Right lobe of liver (tissue), 6 donors: ENCODE measurements around the gene ITPR2. TPM values are rescaled to one million over a fixed set of nuclear protein-coding genes. Genes with fewer than 3 reads are reported as not detected.
A peak's percentile ranks its signal among the peaks of the same experiment; 100 is the strongest.

Source experiments
- ATAC-seq, 4 donors: fragments of 200-7000 bp; cut with Tn5 transposase; one replicate each; pipeline ENCODE4 v1.9.1; 2020; ENCODE audit warnings: mild to moderate bottlenecking in 4 of 4, moderate library complexity in 4 of 4
- DNase-seq, 3 donors: peaks; one replicate each; pipeline ENCODE4 v3.0.0-alpha.2; 2020
- H3K27ac ChIP-seq, 3 donors: fragments of 200-600 bp; one replicate each; pipeline ENCODE4 v1.8.0; 2022
- H3K27me3 ChIP-seq, 2 donors: fragments of 200-600 bp; one replicate each; pipeline ENCODE4 v1.8.0; 2022
- H3K36me3 ChIP-seq, 4 donors: fragments of 200-600 bp; sonication (generic) in 1 of 4; one replicate each; pipeline versions ENCODE4 v1.5.1 to v1.8.0; 2017 to 2022; ENCODE audit warnings: control low read depth in 1 of 4
- H3K4me1 ChIP-seq, 4 donors: fragments of 200-600 bp; sonication (generic) in 1 of 4; one replicate each; pipeline versions ENCODE4 v1.5.1 to v1.8.0; 2017 to 2022; ENCODE audit warnings: control low read depth in 1 of 4
- H3K4me3 ChIP-seq, 3 donors: fragments of 200-600 bp; one replicate each; pipeline ENCODE4 v1.8.0; 2022
- H3K9me3 ChIP-seq, 4 donors: fragments of 200-600 bp; sonication (generic) in 1 of 4; one replicate each; pipeline versions ENCODE4 v1.5.1 to v1.8.0; 2017 to 2022; ENCODE audit warnings: control low read depth in 1 of 4
- CTCF ChIP-seq, 4 donors: fragments of 200-600 bp in 3 of 4; fragments of 450-650 bp in 1 of 4; IDR thresholded peaks; one replicate each; pipeline versions ENCODE4 v1.5.1 to v1.8.0; 2016 to 2022; ENCODE audit warnings: antibody characterized with exemption in 4 of 4, mild to moderate bottlenecking in 2 of 4
- POLR2A ChIP-seq: fragments of 450-650 bp; IDR thresholded peaks from one replicate; pipeline ENCODE4 v1.6.1; 2017; ENCODE audit warnings: antibody characterized with exemption, mild to moderate bottlenecking
- WGBS: methylation state at CpG from one replicate; pipeline ENCODE4 v1.1.6; 2018; ENCODE audit warnings: low coverage, low lambda C conversion rate; ENCODE audit not compliant: insufficient coverage; ENCODE audit errors: missing lambda C conversion rate; 5-methylcytosine and 5-hydroxymethylcytosine counted together
- intact Hi-C, 2 donors: fragments of 100-400 bp; cut with DNase I; formaldehyde crosslinking; loops; one replicate each; pipeline versions ENCODE4 v1.11.2 to v1.14.1; 2022
- total RNA-seq, 6 experiments: library from RNA; depleted of rRNA in 2 of 6; stranded (reverse); fragments of >200 nt in 2 of 6; fragmentation: NEBNext Ultra II Directional in 3 of 6; extraction: Animal tissue kit (Norgen Biotek cat#: 25700) in 3 of 6; gene quantifications; one replicate each; pipeline versions ENCODE4 v1.1.0 to v1.2.4, GENCODE V29; 2016 to 2023
- donor health status: DM: no; HTN: yes; CAD: no.
- donor health status: DM: no; HTN: no; CAD: no.
- donor health status: DM: no; HTN: no; CAD: no.
- donor health status: DM: no; HTN: yes; CAD: no.
- donor health status: DM: no; HTN: yes; CAD: no.

Gene ITPR2
- total RNA-seq, 6 experiments from 2014 or later = 39.3 to 114 (median 57.2) TPM

DNA sequence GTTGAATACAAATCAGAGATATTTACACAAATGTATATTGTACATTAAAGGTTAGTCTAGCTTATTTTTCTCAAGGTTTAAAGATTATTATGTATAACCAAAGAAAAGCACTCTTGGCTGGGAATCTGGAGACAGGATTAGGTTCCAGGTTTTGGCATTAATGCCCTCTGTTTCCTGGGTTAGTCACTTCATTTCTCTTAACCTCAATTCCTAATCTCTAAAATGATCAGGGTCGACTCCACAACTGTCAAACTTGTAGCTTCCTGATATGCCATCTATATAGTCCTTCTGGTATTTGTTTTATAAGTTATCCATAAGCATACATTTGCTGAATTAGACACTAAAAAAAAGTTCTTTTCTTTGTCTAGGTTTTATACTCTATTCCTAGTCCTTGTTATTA, 2.6 kb downstream of the ITPR2 start:
- Histone ChIP-seq H3K27ac (peak overlapping the region in 1 of 3 donors; percentile 50), H3K36me3 (no peaks in the 10 kb centered on the region), H3K4me3 (peak overlapping the region in 2 of 3 donors; percentile 93 to 95), H3K4me1 (peaks cover 0 to 21% (median 2%) of the 10 kb centered on the region in 4 donors), H3K27me3 (no peaks in the 10 kb centered on the region), H3K9me3 (no peaks in the 10 kb centered on the region)
- ATAC-seq (no peak), DNase-seq (no peak)
- TF ChIP-seq CTCF (IDR thresholded peaks at IDR 0.05) (no peak), POLR2A (no peak)
- 15% methylated on average over 1 of the region's 1 CpG for WGBS
- intact Hi-C loops = no loop called here

DNA sequence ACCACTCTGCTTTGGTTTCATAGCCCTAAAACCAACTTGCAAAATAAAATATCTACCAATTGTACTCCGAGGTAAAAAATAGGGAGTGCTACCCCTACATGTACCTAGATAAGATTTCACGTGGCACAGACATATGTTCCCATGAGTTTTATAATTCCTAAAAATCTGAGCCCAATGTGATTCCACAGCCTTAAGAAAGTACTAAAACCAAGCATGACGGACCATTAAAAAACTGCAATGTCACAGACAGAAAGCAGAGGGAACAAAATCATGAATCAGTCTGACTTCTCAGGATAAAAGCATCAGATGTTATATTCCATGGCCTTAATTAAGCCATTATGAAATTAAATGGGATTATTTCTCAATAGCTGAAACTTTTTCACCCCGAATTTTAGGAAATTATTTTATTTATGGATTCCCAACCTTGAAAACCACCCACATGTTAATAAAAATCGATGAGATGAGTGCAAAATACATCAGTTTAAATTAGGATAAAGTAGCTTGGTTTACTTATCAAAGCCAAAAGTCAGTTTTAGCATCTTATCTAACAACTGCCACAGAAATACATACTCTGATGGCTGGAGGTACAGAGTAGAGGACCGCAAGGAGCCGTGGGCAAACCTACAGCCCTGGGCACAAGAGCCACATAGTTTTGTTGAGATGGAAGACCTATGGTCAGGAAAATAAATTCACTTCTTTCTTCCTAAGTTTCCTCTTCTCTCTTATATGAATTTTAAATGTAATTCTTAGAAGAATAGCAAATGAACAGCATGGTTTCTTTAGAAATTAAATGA, 4.5 kb downstream of the ITPR2 start:
- ATAC-seq (no peak), DNase-seq (no peak)
- Histone ChIP-seq H3K4me1 (peaks cover 0 to 21% (median 2%) of the 10 kb centered on the region in 4 donors), H3K27ac (no peak overlapping the region), H3K27me3 (no peaks in the 10 kb centered on the region), H3K36me3 (no peaks in the 10 kb centered on the region), H3K4me3 (no peak overlapping the region), H3K9me3 (no peaks in the 10 kb centered on the region)
- intact Hi-C loops = no loop called here
- 55% methylated on average over 7 of the region's 7 CpGs for WGBS
- TF ChIP-seq POLR2A (no peak), CTCF (IDR thresholded peaks at IDR 0.05) (no peak)

DNA sequence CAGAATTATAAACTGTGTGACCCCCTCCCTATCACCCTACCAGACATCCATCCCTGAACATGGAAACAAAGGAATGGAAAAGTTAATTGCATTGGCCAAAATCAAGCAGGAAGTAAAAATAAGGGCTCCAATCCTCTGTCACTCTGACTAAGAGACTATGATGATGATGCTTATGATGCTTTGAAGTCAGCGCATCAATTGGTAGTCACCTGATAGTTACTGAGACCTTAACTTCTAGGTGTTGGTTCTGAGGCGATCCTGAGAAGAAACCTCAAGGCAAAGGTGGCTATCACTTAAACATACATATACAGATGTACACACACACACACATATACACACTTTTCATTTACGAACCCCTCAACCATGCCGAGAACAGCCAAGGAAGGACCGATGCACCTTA, 6.6 kb downstream of the ITPR2 start:
- peaks cover 0 to 31% (median 2%) of the 10 kb centered on the region in 4 donors for H3K4me1 ChIP-seq
- H3K27ac ChIP-seq = no peak overlapping the region
- no peaks in the 10 kb centered on the region for H3K36me3 ChIP-seq
- DNase-seq (no peak), ATAC-seq (no peak)
- H3K9me3 ChIP-seq = no peaks in the 10 kb centered on the region
- WGBS = 98% methylated on average over 5 of the region's 5 CpGs
- intact Hi-C loops = no loop called here
- no peak for TF ChIP-seq CTCF (IDR thresholded peaks at IDR 0.05)
- TF ChIP-seq POLR2A = no peak
- H3K4me3 ChIP-seq = no peak overlapping the region
- H3K27me3 ChIP-seq = no peaks in the 10 kb centered on the region

DNA sequence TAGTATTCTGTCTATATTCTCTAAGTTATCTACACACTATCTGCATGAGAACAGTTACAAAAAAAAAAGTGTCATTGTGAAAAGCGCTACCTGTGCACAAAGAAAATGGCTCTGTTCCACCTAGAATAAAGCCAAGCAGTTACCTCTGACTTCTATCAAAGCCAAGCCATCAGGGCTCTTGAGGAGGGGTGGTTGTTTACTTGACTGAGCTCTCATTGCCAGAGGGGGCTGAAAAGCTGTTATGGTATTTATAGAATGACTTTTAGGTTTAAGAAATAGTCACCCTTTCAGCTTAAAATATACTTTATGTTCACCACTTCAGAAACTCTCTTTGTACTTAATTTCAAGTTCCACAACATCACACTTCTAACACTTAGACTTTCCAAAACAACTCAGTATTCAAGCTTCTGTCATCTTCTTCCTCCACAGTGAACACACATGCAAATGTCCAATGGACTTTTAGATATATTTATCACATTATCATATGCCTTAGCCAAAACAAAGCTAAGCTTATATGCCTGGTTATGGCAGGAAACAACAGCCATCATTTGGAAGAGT, 7.5 kb downstream of the ITPR2 start:
- Histone ChIP-seq H3K4me3 (no peak overlapping the region), H3K27ac (no peak overlapping the region), H3K27me3 (no peaks in the 10 kb centered on the region), H3K4me1 (peaks cover 0 to 40% (median 6%) of the 10 kb centered on the region in 4 donors), H3K9me3 (no peaks in the 10 kb centered on the region), H3K36me3 (no peaks in the 10 kb centered on the region)
- 58% methylated on average over 1 of the region's 1 CpG for WGBS
- intact Hi-C loops = no loop called here
- no peak for TF ChIP-seq CTCF (IDR thresholded peaks at IDR 0.05)
- no peak for TF ChIP-seq POLR2A
- ATAC-seq = no peak
- no peak for DNase-seq
